HepG2 (cell line): ENCODE data around the gene CDCA5. TPM values are rescaled to one million over a fixed set of nuclear protein-coding genes. Genes with fewer than 3 reads are reported as not detected.

ENCODE experiments used
- EED ChIP-seq: sonication (generic); formaldehyde crosslinking; IDR thresholded peaks from 2 replicates; pipeline ENCODE4 v1.5.0; 2020; ENCODE audit warnings: mild to moderate bottlenecking, missing genetic modification reagents
- ELF4 ChIP-seq: sonication (generic); formaldehyde crosslinking; IDR thresholded peaks from 2 replicates; pipeline ENCODE4 v1.5.0; 2020; ENCODE audit warnings: missing genetic modification reagents, mild to moderate bottlenecking, moderate library complexity, borderline replicate concordance
- ESRRA ChIP-seq: sonication (generic); formaldehyde crosslinking; IDR thresholded peaks from 2 replicates; pipeline ENCODE4 v1.5.1; 2020; ENCODE audit warnings: mild to moderate bottlenecking, low read depth, missing genetic modification reagents
- HMGXB4 ChIP-seq, 2 experiments: sonication (generic) in 1 of 2; formaldehyde crosslinking in 1 of 2; IDR thresholded peaks; 2 replicates each; pipeline versions ENCODE4 v1.4.0 to v1.6.1; 2018 to 2020; ENCODE audit warnings: missing genetic modification reagents in 2 of 2, borderline replicate concordance in 1 of 2, low read depth in 1 of 2, mild to moderate bottlenecking in 1 of 2, missing biosample characterization in 1 of 2
- SIN3A ChIP-seq: IDR thresholded peaks from 2 replicates; pipeline ENCODE4 v1.6.1; 2011; ENCODE audit warnings: low read depth, mild to moderate bottlenecking, control low read depth, low read length, borderline replicate concordance
- ZNF430 ChIP-seq: sonication (generic); formaldehyde crosslinking; IDR thresholded peaks from 2 replicates; pipeline ENCODE4 v1.9.0; 2021; ENCODE audit warnings: mild to moderate bottlenecking, missing genetic modification reagents
- ZNF749 ChIP-seq: sonication (generic); formaldehyde crosslinking; IDR thresholded peaks from 2 replicates; pipeline ENCODE4 v1.8.0; 2022; ENCODE audit warnings: mild to moderate bottlenecking, missing genetic modification reagents, moderate library complexity, borderline replicate concordance
- polyA plus RNA-seq, 8 experiments: library from polyadenylated mRNA; depleted of rRNA in 3 of 8; stranded (reverse) in 7 of 8; unstranded in 1 of 8; fragments of >200 nt; fragmentation: Illumina TruSeq in 4 of 8; extraction: Trizol in 4 of 8; gene quantifications; 2 replicates each; pipeline versions ENCODE4 v1.2.1 to v1.2.3, GENCODE V29; 2011 to 2016; ENCODE audit warnings: low read depth in 4 of 8, missing spikeins in 1 of 8, mixed read lengths in 1 of 8; ENCODE audit not compliant: insufficient read depth in 1 of 8
- total RNA-seq, 5 experiments: library from RNA; depleted of rRNA; stranded (reverse); fragments of >200 nt; fragmentation: Illumina TruSeq; extraction: Trizol; gene quantifications; 2 replicates each; pipeline ENCODE4 v1.2.3, GENCODE V29; 2016; ENCODE audit warnings: low read depth in 1 of 5
- TF ChIP-seq, protein P1 (sequence below): IDR thresholded peaks from 2 replicates; pipeline ENCODE4 v1.6.1; 2016; ENCODE audit warnings: low read depth, control low read depth
- TF ChIP-seq, protein P2 (sequence below): sonication (generic); formaldehyde crosslinking; conservative IDR thresholded peaks from 2 replicates; pipeline ENCODE4 v1.4.0; 2020; ENCODE audit warnings: mild to moderate bottlenecking, missing genetic modification reagents, moderate library complexity

The CDCA5 gene
- total and polyA plus RNA-seq, 2 of the 13 experiments (the other 11 are each of a cell fraction or from before 2014, with no cell fraction given) = 13.5 to 50.6 TPM

DNA sequence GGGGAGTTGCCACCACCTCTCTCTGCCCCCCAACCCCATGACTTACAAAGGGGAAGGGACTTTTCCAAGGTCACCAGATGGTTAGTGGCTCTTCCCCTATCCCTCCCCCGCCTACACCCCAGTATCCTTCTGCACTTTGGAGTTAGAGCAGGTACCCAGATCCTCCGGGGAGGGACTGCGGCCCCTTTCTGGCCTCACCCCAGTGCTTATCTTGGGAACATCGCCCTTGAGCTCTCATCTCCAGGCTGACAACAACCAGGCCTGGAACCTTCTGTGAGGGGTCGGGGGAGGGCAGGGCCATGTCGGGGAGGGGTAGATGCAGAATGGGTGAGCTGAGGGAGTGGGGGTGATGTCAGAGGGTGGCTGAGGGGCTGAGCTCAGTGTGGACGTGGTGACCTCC is 18.0 kb downstream of the CDCA5 start (continued):
- TF ChIP-seq ELF4 (CRISPR knock-in tag) (no peak), EED (CRISPR knock-in tag) (no peak), ZNF749 (CRISPR knock-in tag) (no peak), ZNF430 (CRISPR knock-in tag) (peak; percentile 54; the same call in 1 of the 2 replicates), ESRRA (peak; percentile 52; the same call in 1 of the 2 replicates), SIN3A (no peak), HMGXB4 (CRISPR knock-in tag; IDR thresholded peaks at IDR 0.05; ENCODE audit: borderline replicate concordance in 1 of 2, low read depth in 1 of 2) (0 out of 4 replicates have a peak, but pooled peaks of 1 of the 2 experiments have one; percentile 28)
- TF ChIP-seq, protein P1, sequence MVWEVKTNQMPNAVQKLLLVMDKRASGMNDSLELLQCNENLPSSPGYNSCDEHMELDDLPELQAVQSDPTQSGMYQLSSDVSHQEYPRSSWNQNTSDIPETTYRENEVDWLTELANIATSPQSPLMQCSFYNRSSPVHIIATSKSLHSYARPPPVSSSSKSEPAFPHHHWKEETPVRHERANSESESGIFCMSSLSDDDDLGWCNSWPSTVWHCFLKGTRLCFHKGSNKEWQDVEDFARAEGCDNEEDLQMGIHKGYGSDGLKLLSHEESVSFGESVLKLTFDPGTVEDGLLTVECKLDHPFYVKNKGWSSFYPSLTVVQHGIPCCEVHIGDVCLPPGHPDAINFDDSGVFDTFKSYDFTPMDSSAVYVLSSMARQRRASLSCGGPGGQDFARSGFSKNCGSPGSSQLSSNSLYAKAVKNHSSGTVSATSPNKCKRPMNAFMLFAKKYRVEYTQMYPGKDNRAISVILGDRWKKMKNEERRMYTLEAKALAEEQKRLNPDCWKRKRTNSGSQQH (CRISPR knock-in tag) = no peak
- TF ChIP-seq, protein P2, sequence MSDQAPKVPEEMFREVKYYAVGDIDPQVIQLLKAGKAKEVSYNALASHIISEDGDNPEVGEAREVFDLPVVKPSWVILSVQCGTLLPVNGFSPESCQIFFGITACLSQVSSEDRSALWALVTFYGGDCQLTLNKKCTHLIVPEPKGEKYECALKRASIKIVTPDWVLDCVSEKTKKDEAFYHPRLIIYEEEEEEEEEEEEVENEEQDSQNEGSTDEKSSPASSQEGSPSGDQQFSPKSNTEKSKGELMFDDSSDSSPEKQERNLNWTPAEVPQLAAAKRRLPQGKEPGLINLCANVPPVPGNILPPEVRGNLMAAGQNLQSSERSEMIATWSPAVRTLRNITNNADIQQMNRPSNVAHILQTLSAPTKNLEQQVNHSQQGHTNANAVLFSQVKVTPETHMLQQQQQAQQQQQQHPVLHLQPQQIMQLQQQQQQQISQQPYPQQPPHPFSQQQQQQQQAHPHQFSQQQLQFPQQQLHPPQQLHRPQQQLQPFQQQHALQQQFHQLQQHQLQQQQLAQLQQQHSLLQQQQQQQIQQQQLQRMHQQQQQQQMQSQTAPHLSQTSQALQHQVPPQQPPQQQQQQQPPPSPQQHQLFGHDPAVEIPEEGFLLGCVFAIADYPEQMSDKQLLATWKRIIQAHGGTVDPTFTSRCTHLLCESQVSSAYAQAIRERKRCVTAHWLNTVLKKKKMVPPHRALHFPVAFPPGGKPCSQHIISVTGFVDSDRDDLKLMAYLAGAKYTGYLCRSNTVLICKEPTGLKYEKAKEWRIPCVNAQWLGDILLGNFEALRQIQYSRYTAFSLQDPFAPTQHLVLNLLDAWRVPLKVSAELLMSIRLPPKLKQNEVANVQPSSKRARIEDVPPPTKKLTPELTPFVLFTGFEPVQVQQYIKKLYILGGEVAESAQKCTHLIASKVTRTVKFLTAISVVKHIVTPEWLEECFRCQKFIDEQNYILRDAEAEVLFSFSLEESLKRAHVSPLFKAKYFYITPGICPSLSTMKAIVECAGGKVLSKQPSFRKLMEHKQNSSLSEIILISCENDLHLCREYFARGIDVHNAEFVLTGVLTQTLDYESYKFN (CRISPR knock-in tag) = peak; percentile 83
